HuH-7.5 (cell line): ENCODE measurements around the gene STYXL2.
A peak's percentile ranks its signal among the peaks of the same experiment; 100 is the strongest.

Experiments used
- DNase-seq: peaks from one replicate; pipeline ENCODE4 v3.0.0; 2011; ENCODE audit warnings: low spot score

STYXL2 gene

DNA sequence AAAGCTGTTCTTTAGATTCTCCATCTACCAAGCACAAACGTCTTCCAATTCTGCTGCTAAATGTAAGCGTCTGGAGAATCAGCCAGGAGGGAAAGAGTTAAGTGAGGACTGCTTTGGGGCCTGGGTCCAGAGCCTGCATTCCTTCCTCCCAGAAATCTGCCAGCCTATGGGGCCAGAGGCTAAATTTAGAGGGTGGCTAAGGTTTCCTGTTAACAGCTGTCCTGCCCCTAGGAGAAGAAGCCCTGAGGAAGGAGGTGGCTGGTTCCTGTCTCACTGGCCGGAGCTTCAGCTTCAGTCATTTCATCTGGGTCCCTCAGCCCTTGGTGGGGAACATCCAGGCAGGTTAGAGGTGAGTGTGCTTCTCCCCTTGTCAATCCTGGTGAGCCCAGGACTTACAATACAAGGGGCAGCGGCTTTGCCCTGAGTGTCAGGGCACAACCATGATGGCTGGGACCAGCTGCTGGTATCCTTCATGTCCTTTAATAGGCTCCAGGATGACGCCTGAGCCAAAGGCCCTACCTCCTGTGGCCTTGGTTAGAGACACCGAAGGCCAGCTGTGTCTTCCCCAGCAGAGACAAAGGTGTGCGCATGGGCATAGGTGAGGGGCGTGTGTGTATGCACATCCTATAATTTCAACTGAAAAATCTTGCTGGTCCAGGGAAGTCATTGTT is at the start of gene STYXL2:
STYXL2 (plus strand) TSS at position 230 of the 671 bp plus-strand sequence. CDS start 775 bp downstream, outside the sequence.
- no peak for DNase-seq

DNA sequence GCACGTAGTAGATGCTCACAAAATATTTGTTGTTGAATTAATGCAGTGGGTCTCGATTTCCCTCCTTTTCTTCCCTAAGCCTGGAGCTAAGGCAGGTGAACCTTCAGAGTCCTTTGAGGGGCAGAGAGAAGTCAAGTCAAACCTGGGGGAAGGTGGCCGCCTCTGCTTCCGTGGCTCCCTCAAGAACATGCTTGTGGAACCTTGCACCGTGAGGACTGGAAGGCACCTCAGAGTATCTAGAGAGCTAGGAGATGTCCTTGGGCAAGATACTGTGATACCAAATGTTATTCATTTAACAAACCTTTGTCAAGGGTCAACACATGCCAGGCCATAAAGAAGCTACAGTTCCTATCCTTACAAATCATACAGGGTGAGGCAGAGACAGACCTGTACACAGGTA is 42.0 kb upstream of the STYXL2 start:
- DNase-seq, result no peak

DNA sequence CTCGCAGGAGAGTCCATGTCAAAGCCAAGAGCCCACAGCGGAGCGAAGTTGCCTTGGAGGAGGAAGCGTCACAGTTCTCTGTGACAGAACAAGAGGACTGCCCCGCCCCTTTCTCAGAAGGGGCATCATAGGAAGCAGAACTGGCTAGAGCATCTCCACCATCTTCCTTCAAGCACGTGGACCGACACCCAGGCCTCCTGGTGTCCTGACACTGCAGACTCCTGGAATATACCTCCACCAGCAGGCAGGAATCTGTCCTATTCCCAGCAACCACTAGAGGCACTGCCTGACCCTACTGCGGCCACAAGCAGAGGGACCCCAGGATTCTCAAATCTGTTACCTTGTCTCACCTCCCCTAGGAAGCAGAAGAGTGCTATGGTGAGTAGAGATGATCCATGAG is 41.5 kb upstream of the STYXL2 start:
- DNase-seq, result peak; percentile 19

DNA sequence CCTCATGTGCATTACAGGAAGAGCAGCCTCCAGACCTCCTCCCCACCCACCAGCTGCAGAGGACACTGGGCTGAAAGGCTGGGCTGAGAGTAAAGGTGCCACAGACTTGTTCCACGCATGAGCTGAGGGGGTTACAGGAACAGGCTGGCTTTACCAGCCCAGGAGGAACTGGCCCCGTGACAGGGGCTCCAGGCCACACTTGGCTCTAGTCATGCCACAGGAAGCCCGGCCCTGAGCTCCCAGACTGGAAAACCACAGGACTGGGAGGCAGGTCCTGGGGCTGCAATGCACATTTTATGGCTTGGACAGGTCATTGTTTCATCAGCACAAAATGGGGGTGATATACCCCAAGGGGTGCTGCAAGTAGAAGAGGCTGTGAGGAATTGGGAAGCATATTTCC is 39.3 kb upstream of the STYXL2 start:
- DNase-seq, result no peak

DNA sequence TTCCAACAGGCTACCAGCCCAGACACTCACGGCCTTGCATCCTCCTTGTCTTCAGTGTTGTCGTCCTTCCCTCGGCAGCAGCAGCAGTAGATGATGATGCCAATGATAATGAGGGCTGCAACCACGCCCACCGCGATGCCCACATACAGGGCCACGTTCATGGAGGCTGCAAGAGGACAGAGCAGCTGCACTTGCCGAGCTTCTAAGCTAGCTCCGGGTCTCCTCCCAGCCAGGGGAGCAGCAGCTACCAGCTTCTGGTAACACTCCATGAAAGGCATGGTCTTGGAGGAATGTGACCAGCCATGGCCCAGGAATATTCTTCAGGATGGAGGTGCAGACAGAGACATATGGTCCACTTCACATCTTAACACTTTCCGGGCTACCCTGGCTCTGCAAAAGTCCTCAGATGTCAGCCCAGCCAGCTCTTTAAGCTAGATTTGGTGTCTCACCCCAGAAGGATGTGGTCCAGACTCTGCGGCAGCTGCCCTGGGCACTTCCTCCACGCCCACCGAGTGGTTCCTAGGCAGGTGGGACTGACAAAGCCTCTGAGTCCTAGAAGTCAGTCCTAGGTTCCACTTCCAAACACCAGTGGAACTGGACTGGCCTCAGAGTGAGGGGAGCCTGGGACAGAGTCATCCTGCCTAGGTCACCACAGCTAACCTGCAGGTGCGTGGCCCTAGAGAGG is 38.8 kb upstream of the STYXL2 start:
- DNase-seq, result no peak

DNA sequence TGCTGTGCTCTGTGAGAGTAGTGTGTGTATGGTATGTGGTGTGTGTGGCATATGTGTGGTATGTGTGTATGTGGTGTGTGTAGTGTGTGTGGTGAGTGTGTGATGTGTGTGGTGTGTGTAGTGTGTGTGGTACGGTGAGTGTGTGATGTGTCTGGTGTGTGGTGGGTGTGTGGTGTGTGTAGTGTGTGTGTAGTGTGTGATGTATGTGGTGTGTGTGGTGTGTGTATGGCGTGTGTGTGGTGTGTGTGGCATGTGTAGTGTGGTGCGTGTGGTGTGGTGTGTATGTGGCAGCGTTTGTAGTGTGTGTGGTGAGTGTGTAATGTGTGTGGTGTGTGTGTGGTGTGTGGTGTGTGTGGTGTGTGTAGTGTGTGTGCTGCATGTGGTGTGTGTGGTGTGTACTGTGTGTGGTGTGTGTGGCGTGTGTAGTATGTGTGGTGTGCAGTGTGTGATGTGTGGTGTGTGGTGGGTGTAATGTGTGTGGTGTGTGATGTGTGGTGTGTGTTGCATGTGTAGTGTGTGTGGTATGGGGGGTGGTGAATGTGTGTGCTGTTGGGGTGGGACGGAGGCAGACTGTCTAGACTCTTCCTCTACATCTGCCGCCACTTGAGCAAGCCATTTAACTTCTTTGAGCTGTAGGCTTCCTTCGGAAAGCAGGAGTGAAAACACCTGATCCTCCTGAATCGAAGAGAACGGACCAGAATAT is 37.2 kb upstream of the STYXL2 start:
- DNase-seq, result no peak

DNA sequence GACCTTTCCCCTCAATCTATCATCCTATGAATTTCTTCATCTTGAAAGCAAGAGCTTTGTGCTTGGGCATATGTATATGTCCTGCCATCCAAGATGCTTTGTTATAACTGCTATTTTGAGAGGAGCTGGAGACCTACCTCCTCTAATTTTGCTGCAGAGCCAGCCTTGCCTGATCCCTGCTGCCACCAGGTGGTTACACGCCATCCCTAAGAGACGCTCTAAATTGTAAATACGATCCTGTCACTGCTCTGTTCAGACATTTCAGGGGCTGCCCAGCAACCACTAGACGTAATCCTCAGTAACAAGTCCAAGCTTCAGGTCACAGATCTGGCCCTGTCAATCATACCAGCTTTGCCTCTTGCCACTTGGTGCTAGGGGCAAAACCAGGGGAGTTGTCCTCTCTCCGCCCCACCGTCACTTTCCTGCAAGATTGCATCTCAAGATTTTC is 36.6 kb upstream of the STYXL2 start:
- peak; percentile 44 for DNase-seq

DNA sequence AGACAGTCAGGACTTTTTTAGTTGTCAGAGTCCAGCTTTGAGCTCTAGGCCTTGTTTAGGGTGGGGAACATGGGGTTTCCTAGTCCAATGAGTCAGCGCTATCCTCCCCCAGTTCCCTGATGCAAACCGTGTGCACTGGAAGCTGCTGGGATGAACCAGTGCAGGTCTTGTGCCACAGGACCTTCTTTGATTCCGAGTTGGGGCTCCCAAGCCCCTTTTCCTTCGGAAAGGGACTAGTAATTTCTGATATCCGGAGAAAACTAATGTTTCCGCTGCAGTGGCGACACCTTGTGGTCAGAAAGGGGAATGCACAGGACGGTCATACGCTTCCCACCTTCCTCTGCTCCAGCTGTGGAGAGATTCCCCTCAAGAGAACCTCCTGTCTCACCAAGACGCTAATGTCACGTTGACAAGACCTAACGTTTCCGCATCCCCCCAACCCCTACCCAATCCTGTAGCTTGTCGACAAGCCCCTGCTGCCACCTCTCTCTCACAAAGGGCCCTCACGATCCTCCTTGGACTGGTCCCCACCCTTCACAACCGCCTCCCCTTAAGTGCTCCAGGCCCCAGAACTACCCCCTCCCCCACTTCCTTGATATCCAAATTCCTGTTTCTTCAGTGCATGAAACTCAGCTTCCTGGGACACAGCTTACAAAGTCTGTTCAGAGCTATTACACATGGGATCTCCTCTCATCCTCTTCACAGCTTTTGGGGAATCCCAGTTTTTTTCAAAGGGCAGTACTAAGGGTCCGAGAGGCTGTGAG is 34.6 kb upstream of the STYXL2 start:
- DNase-seq, result peak; percentile 40

DNA sequence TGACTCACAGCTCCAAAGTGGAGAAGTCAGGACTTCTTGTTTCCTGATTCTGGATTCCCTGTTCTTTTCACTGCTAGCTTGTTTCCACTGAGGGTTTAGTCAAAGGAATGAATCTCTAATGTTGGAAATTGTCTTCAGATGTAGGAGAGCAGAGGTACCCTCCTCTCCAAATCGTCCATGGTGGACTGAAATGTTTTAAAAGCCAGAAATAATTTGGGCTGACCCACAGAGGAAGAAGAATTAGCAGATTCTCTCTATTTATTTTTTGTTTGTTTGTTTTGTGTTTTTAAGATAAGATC is 34.1 kb upstream of the STYXL2 start:
- DNase-seq, result no peak

DNA sequence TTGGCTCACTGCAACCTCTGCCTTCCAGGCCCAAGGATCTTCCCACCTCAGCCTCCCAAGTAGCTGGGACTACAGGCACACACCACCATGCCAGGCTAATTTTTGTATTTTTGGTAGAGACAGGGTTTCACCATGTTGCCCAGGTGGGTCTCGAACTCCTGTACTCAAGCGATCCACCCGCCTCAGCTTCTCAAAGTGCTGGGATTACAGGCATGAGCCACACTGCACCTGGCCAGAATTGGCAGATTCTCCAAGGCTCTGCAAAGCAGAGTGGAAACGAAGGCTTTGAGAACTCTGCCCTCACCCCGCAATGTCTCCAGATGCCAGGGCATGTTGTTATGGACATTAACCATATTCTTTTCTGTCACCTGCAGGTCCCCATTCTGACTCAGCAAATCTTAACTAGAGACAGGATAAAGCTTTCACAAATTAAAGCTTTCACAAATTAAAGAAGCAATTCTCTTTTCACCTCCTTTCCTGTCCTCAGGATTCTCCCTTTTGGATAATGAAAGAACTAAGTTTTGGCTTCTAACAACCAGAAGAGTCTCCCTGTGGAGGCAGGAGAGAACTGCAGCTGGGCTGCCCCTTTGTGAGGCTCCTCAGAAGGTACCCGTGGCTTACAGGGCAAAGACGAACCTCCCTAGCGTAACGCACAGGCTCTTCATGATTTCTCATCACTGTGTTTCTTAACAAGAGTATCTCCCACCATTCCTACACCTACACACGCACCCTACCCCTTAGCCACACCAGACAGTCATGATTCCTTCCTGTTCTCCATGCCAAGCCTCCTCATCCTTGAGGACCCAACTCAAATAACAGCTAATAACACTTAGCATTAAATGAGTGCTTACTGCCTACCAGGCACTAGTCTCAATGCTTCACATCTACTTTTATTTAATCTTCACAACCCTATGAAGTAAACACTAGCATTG is 33.5 kb upstream of the STYXL2 start:
- DNase-seq, result no peak

DNA sequence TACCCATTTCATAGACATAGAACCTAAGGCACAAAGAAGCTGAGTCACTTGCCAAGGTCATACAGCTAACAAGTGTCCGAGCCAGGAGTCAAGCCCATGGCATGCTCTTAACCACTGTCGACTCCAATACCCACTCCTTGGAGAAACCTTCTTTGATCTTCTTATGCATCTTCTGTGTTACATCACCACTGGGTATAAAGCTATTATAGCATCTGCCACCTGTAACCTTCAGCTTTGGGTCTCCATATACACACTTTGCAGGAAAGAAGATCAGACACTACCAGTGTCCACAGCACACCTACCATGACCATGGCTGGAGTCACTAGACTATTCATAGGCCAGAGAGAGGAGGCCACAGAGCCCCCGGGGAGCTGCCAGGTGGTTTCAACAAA is 32.8 kb upstream of the STYXL2 start:
- no peak for DNase-seq

DNA sequence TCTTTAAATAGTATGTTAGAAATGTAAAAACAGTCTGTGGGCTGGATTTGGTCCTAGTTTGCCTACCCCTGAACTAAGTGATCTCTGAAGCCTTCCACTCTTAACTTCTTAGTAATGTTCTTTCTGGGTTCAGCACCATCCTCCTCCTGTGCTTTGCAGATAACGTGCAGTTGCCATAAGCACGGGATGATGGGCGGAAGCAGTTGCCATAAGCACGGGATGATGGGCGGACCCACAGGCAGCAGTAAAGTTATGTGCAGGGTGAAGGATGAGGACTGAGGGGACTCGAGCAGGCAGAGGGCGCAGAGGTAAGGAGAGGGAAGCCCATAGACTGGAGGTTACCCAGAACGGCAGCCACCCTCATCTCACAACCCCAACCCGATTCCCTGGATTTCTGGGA is 29.3 kb upstream of the STYXL2 start:
- no peak for DNase-seq

DNA sequence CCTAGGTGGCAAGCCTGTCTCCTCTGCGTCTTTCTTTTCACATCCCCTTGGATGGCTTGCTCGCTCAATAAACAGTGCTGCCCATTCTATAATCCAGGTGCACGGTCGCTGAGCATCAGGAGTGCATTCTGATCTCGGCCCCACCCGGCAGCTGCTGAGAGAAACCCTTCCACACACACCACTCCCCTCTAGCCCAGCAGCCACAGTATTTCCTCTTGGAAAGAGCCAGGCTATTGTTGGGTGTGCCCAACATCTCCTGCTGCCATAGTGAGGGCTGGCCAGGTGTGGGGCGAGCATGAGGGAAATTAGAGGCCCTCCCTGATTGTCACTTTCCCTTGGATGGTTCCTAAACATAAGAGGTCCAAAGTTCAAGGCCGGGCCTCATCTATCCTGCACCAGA is 28.4 kb upstream of the STYXL2 start:
- no peak for DNase-seq

DNA sequence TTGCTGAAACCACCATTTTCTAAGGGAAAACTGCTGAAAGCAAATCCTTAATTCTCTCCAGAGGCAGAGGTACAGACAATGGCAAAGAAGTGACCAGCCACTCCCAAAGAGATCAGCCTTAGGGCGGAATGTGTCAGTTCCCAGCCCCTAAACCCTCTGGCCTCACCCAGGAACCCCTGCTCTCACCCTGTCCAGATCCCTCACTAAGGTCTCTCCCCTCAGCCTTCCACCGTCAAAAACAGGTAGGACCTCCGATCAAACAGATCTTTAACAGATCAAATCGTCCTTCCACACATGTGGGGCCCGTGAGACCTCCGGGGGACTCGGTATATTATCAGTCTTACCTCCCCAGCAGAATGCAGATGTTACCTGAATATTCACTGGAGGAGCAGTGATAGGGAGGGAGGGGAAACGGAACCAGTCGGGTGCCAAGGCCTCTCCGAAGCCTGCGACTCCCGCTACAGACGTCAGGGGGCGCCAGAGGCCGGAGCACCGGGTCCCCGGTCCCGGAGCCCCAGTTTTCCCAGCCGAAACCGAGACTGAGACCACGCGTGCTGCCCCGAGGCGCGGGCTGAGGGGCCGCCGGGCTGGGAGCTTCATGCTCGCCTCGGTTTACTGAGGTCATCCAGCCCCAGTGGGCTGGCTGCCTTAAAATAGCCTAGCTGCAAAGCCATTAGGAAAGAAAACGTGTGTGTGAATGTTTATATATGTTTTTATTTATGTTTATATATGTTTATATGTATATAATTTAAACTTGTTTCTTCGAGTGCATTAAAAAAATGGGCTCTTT is 27.3 kb upstream of the STYXL2 start:
- peak; percentile 70 for DNase-seq

DNA sequence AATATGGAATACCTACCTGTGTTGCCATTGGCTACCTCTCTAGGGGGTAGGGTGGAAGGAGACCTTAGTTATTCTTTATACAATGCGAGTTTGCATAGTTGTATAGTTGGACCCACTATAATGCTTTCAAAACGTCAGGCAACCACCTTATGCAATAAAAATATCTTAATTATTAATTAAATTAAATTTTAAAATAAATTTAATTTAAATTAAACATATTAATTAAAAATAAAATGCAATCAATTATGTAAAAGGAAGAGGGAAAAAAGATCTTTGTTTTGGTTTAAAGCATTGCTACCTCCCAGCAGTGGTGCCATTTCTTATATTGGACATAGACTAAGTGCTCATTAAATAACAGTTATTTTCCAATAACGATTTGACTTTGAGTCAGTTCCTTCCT is 26.0 kb upstream of the STYXL2 start:
- DNase-seq, result no peak

DNA sequence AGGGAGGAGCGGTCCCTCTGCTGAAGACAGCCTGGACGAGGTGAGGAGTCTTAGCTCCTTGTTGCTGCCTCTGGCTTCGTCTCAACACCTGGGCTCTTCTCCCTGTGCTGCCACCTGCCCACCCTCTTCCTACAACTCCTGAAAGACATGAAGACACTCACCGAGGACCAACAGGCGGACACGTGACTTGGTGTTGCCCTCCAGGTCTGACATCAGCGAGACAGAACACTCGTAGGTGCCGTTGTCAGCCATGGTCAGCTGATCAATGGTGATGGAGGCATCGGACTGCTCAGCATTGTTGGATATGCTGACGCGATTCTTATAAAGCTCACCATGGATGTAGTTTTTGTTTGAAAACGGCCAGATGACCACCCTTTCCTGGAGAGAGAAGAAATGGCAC is 25.1 kb upstream of the STYXL2 start:
- DNase-seq, result no peak

DNA sequence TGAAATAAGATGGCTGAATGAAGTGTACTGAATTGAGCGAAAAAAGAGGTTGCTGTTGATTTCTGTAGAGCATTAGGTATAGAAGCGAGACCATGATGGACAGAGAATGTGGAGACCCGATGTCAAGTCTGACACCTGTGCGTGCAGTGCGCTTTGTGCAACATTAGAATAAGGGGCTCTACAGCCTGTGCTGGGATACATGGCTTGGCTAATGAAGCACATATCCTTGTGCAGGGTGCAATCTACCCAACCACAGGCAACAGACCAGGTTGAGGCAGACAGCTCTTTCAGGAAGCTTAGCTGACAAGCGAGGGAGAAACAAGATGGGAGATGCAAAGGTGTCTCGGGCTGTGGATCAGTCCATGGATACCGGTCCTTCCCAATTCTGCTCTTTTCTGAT is 22.6 kb upstream of the STYXL2 start:
- DNase-seq, result no peak

DNA sequence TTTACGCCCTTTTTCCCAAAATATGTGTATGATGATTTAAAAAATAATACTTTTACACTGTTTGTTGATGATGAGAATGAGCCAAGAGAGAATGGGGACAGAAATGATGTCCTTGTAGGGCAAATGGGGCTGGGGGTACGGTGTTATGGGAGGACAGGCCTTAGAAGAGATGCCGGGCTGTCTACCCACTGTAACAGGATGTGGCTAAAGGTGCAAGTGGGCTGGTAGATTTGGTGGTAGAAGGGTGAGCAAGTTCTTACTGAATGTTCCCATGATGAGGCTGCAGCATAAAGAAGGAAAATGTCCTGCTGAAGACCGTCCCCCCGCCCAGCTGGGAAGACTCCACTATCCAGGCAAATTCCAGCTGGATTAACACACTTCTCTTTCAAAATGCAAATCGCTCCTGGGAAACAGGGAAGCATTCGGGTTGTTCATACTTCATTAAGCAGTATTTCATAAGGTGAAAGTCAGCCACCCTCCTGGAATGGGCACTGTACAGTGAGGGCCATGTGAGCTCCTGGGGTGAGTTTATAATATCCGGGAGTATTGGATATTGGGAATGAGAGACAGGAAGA is 17.7 kb upstream of the STYXL2 start:
- no peak for DNase-seq

DNA sequence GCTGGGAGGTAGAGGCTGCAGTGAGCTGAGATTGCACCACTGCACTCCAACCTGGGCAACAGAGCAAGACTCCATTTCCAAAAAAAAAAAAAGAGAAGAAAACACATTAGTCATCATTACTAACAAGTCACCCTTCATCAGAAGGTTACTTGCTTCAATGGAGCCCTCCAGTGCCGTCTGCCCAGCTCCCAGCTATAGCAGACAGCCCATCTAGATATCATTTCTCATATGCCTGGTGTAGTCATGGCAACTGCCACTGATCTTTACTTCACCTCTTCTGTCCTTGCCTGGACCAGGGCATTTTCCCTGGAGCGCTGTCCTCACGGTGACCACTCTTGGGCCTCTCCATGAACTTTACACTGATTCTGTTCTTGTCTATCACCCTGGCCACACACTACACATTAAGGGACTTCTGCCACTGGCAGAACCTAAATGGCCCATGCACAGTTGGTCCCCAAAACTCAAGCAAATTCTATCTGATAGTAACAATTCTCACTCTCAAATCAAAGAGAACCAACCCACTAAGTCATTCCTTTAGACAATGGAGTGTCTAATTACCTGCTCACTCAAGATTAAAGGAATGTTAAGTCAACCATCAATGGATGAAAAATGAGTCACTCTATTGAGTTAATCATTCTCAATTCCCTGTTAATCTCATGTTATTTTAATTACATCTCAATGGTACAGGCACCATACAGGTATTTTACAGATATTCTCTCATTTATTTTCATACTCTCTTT is 16.6 kb upstream of the STYXL2 start:
- no peak for DNase-seq

DNA sequence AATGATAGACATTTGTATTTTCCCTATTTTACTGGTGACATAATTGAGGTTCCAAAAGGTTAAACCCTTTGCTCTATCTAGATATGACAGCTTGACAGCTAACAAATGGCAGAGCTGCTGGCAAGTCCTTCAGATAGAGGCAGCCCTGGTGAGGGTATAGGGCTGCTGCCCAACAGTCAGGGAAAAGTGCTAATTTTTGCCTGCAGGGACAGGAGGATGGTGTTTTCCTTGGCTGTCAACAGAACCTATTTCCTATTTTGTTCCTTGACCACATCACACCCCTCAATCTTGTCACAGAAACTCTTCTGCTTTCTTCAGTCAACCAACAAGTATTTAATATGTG is 16.0 kb upstream of the STYXL2 start:
- no peak for DNase-seq
